Esophagus squamous epithelium (tissue), 4 donors: ENCODE results near the gene DNAJC4.

ENCODE experiments used
- POLR2A ChIP-seq, 4 donors: fragments of 450-650 bp; IDR thresholded peaks; one replicate each; pipeline ENCODE4 v1.6.1; 2017; ENCODE audit warnings: antibody characterized with exemption in 4 of 4, mild to moderate bottlenecking in 4 of 4, moderate library complexity in 3 of 4
- TF ChIP-seq, protein P1 (sequence below), 6 experiments: fragments of 450-650 bp in 4 of 6; fragments of 200-600 bp in 2 of 6; sonication (generic) in 2 of 6; IDR thresholded peaks; one replicate each; pipeline ENCODE4 v1.5.1; 2016 to 2019; ENCODE audit warnings: antibody characterized with exemption in 6 of 6, mild to moderate bottlenecking in 4 of 6, moderate library complexity in 4 of 6

DNA sequence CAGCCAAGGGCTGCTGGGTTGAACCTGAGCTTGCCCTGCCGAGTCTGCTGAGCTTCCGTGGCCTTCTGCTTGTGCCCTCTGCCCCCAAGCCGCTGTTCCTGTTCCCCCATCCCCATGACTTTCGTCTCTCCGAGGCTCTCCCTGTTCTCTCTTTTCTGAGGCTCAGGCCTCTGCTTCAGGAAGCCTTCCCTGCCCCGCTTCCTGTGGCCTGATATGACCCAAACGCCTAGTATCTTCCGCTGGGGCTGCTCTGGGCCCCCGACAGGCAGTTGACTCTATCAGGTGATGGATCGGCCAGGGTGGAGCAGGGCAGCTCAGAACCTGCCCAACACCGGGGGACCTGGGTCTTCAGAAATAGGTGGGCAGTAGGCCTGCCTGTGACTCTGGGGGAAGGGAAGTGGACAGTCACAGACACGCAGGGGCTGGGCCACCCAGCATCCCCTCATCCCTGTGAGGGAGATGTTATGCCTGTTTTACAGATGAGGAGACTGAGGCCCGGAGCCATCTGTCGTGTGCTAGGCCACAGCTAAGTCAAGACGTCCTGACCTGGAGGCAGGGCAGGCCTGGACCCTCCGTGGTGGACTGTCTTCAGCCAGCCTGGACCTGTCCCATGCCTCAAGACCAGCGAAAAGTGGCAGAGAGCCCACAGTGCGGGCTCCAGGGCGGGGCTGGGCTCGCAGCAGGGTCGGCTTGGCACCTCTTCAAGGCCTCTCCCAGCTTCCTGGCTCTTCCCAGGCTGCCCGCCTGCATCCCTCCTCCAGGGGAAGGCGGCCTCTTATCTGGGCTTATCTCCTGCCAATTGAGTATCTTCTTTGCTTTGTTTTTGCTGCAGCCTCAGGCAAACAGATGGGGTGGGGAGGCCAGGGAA is 37.9 kb downstream of the DNAJC4 start:
- TF ChIP-seq, protein P1, sequence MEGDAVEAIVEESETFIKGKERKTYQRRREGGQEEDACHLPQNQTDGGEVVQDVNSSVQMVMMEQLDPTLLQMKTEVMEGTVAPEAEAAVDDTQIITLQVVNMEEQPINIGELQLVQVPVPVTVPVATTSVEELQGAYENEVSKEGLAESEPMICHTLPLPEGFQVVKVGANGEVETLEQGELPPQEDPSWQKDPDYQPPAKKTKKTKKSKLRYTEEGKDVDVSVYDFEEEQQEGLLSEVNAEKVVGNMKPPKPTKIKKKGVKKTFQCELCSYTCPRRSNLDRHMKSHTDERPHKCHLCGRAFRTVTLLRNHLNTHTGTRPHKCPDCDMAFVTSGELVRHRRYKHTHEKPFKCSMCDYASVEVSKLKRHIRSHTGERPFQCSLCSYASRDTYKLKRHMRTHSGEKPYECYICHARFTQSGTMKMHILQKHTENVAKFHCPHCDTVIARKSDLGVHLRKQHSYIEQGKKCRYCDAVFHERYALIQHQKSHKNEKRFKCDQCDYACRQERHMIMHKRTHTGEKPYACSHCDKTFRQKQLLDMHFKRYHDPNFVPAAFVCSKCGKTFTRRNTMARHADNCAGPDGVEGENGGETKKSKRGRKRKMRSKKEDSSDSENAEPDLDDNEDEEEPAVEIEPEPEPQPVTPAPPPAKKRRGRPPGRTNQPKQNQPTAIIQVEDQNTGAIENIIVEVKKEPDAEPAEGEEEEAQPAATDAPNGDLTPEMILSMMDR (IDR thresholded peaks at IDR 0.05): no peak
- no peak for TF ChIP-seq POLR2A (IDR thresholded peaks at IDR 0.05)
